Activated CD4-positive, alpha-beta T cell treated with anti-CD3 and anti-CD28 coated beads, Interleukin-2, Interleukin-4, amounts not matched to agents 100 ng/mL and 50 ng/mL, durations not matched to agents 16 hours and 8 hours (primary cell): Measurements from ENCODE around the gene FILIP1L.

Experiments
- DNase-seq: peaks from one replicate; pipeline ENCODE4 v3.0.0-alpha.2; 2020; ENCODE audit warnings: low spot score

FILIP1L gene

GRCh38 chr3:100125161-100125938, 11.0 kb upstream of the FILIP1L start:
- no peak for DNase-seq

- DNase-seq = no peak
These were observed 10.0 kb upstream of the FILIP1L start for GRCh38 chr3:100124201-100124761.

GRCh38 chr3:100123112-100123511, 8.8 kb upstream of the FILIP1L start:
- no peak for DNase-seq

- DNase-seq = no peak
These were observed 8.0 kb upstream of the FILIP1L start for GRCh38 chr3:100122321-100122720.

GRCh38 chr3:100120693-100121092, 6.4 kb upstream of the FILIP1L start:
- DNase-seq = no peak

GRCh38 chr3:100120012-100120411, 5.7 kb upstream of the FILIP1L start:
- no peak for DNase-seq

GRCh38 chr3:100117093-100117492, 2.8 kb upstream of the FILIP1L start:
- no peak for DNase-seq

GRCh38 chr3:100113723-100114412, 433 bp downstream of the FILIP1L start:
- DNase-seq = no peak

GRCh38 chr3:100111728-100112127, 2.6 kb downstream of the FILIP1L start:
- no peak for DNase-seq

GRCh38 chr3:100110162-100110561, 4.1 kb downstream of the FILIP1L start:
- no peak for DNase-seq

- DNase-seq = no peak
These were observed 5.7 kb downstream of the FILIP1L start for GRCh38 chr3:100108464-100109079.

- DNase-seq = no peak
These were observed 7.0 kb downstream of the FILIP1L start for GRCh38 chr3:100107221-100107814.

GRCh38 chr3:100106531-100107141, 7.7 kb downstream of the FILIP1L start:
- no peak for DNase-seq

- DNase-seq = no peak
These were observed 8.2 kb downstream of the FILIP1L start for GRCh38 chr3:100106094-100106493.

- peak; percentile 33 for DNase-seq
These were observed 8.8 kb downstream of the FILIP1L start for GRCh38 chr3:100105501-100105900.

GRCh38 chr3:100104817-100105413, 9.4 kb downstream of the FILIP1L start:
- no peak for DNase-seq

GRCh38 chr3:100104442-100104798, 9.9 kb downstream of the FILIP1L start:
- DNase-seq = no peak

- no peak for DNase-seq
These were observed 10.5 kb downstream of the FILIP1L start for GRCh38 chr3:100103558-100104441.

GRCh38 chr3:100102757-100103156, 11.5 kb downstream of the FILIP1L start:
- no peak for DNase-seq

GRCh38 chr3:100100425-100100824, 13.9 kb downstream of the FILIP1L start:
- DNase-seq = no peak

- no peak for DNase-seq
These were observed 14.7 kb downstream of the FILIP1L start for GRCh38 chr3:100099621-100100020.
